Measurements from ENCODE around the gene SDHAF3. TPM values are rescaled to one million over a fixed set of nuclear protein-coding genes. Genes with fewer than 3 reads are reported as not detected.

SDHAF3 gene
- total and polyA plus RNA-seq, 2 of the 8 experiments (the other 6 are each of a cell fraction or from before 2014, with no cell fraction given) = 12.0 to 31.3 TPM

DNA sequence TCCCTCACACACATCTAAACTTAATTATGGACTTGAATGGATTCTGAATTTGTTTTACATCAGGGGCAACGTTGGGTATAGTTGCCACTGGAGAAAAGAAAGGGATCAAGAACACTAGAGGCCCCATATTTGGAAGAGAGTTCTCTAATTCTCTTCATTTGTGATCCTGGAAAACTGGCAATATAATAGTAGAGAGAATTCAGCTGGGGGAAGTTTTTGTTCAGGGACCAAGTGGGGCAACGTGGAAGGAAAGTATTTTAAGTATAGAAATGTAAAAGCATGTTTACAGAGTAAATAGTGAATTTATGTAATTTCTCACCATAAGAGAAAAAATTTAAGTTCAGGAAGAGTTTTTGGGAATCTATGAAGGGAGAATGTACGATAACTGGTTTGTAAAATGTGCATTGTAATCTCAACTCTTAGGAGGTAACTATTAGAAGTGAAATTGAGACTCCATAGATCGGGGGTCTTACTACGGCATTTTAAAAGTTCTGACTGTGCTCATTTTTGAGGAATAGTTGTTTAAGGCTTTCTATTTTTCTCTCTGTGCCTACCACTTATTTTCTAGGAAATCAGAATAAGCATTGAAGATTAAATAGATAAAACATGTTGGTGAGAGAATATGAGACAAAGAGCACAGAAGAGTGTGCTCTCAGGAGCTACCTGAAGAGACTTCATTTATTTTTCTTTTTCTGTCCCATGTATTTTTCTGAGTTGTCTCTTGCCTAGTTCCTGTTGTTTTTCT lies 3.4 kb downstream of the SDHAF3 start:
- Histone ChIP-seq H3K14ac (ENCODE audit: insufficient read length) (no peak overlapping the region), H3K23me2 (ENCODE audit: low read depth, low read length) (peaks cover 3% of the 10 kb centered on the region), H3K4ac (replicated peaks; ENCODE audit: insufficient read length, low read depth, low read length) (no peak overlapping the region), H2AFZ (ENCODE audit: low read length) (no peak overlapping the region), H3K36me3 (ENCODE audit: control insufficient read depth in 2 of 4, insufficient read depth in 4 of 4, low read length in 3 of 4) (no peaks in the 10 kb centered on the region), H4K91ac (replicated peaks; ENCODE audit: insufficient read length, low read length) (no peak overlapping the region), H4K8ac (ENCODE audit: extremely low read depth, insufficient read depth, low read length) (no peak overlapping the region), H3K4me3 (ENCODE audit: extremely low read depth in 1 of 4, insufficient read depth in 2 of 4, low read depth in 3 of 4, low read length in 4 of 4) (no peak overlapping the region), H3K79me1 (ENCODE audit: low read depth, low read length) (no peaks in the 10 kb centered on the region), H4K5ac (ENCODE audit: insufficient read length, low read depth, low read length) (no peak overlapping the region), H2BK12ac (ENCODE audit: low read depth, low read length) (no peak overlapping the region), H2AK5ac (ENCODE audit: low read depth, low read length) (no peak overlapping the region), H3K79me2 (ENCODE audit: control insufficient read depth in 1 of 2, insufficient read depth in 2 of 2, low read length in 2 of 2) (peaks cover 0 to 78% of the 10 kb centered on the region in 2 experiments; a peak in 3 of 4 replicates), H3K18ac (ENCODE audit: extremely low read depth, low read length) (no peak overlapping the region), H2BK15ac (ENCODE audit: low read length) (no peak overlapping the region), H3K27me3 (replicated peaks in 1 of 4; ENCODE audit: control insufficient read depth in 3 of 4, extremely low read depth in 1 of 4, insufficient read depth in 3 of 4, low read length in 3 of 4) (no peaks in the 10 kb centered on the region), H4K20me1 (replicated peaks in 1 of 2; ENCODE audit: control insufficient read depth in 1 of 2, insufficient read depth in 2 of 2, low read length in 2 of 2) (no peaks in the 10 kb centered on the region), H3K9ac (replicated peaks in 1 of 4; ENCODE audit: extremely low read depth in 1 of 4, low read depth in 3 of 4, low read length in 3 of 4) (no peak overlapping the region), H3K4me1 (replicated peaks in 1 of 4; ENCODE audit: control insufficient read depth in 3 of 4, insufficient read depth in 4 of 4, low read length in 3 of 4) (peaks cover 0 to 4% (median under 1%) of the 10 kb centered on the region in 4 experiments; a peak in 1 of 7 replicates), H3K9me3 (ENCODE audit: insufficient read depth in 2 of 2, low read depth in 1 of 2, low read length in 1 of 2) (no peaks in the 10 kb centered on the region), H3K4me2 (ENCODE audit: insufficient read depth in 1 of 2, low read depth in 2 of 2, low read length in 2 of 2) (no peak overlapping the region), H3K56ac (replicated peaks; ENCODE audit: insufficient read length, low read depth, low read length) (no peak overlapping the region), H2BK120ac (replicated peaks; ENCODE audit: low read depth, low read length) (no peak overlapping the region), H3K23ac (ENCODE audit: insufficient read length) (no peak overlapping the region), H3K27ac (ENCODE audit: low read depth, low read length) (no peak overlapping the region), H2BK5ac (ENCODE audit: low read depth, low read length) (no peak overlapping the region), H2BK20ac (ENCODE audit: low read length) (no peak overlapping the region)
- POLR2A ChIA-PET (ENCODE audit: partially characterized antibody) = no interaction called here
- DNase-seq (ENCODE audit: low read depth in 1 of 2, low spot score in 2 of 2) (no peak), FAIRE-seq (no peak)
- WGBS, 2 experiments (ENCODE audit: extremely low coverage in 1 of 2, insufficient coverage in 1 of 2, insufficient read length in 1 of 2, insufficient replicate concordance in 2 of 2, low coverage in 1 of 2, low lambda C conversion rate in 2 of 2, missing lambda C conversion rate in 1 of 2) = 89% methylated on average over 5 of the region's 5 CpGs; no CpG with 5 or more reads in 1 of the 2 experiments
- CTCF ChIA-PET (ENCODE audit: partially characterized antibody) = no interaction called here
- TF ChIP-seq YY1 (IDR thresholded peaks at IDR 0.05; ENCODE audit: low read depth, low read length) = no peak
- no peak for TF ChIP-seq EGR1 (IDR thresholded peaks at IDR 0.05; ENCODE audit: borderline replicate concordance, low read depth, low read length)
- TF ChIP-seq SRF (IDR thresholded peaks at IDR 0.05; ENCODE audit: low read depth, low read length) = no peak
- TF ChIP-seq HDAC6 (IDR thresholded peaks at IDR 0.05; ENCODE audit: low read depth, low read length) = no peak
- no peak for TF ChIP-seq ATF3 (IDR thresholded peaks at IDR 0.05; ENCODE audit: insufficient read depth, low read depth, low read length)
- TF ChIP-seq SP2 (IDR thresholded peaks at IDR 0.05; ENCODE audit: low read length) = no peak
- TF ChIP-seq, protein P1, sequence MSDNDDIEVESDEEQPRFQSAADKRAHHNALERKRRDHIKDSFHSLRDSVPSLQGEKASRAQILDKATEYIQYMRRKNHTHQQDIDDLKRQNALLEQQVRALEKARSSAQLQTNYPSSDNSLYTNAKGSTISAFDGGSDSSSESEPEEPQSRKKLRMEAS (IDR thresholded peaks at IDR 0.05) = no peak
- no peak for TF ChIP-seq SIX5 (IDR thresholded peaks at IDR 0.05; ENCODE audit: low read depth, low read length)
- no peak for TF ChIP-seq BCL11A (IDR thresholded peaks at IDR 0.05; ENCODE audit: low read depth in 2 of 2, low read length in 2 of 2)
- TF ChIP-seq CBX5 (IDR thresholded peaks at IDR 0.05; ENCODE audit: low read depth, low read length) = no peak
- TF ChIP-seq KDM4A (IDR thresholded peaks at IDR 0.05; ENCODE audit: low read depth, low read length, severe bottlenecking) = no peak
- TF ChIP-seq CBX8 (IDR thresholded peaks at IDR 0.05; ENCODE audit: borderline replicate concordance, low read depth, low read length) = no peak
- no peak for TF ChIP-seq PHF8 (conservative IDR thresholded peaks at IDR 0.05; ENCODE audit: low read depth, low read length)

Data from H1 (cell line).